ENCODE results near the gene ST6GALNAC6. TPM values are rescaled to one million over a fixed set of nuclear protein-coding genes. Genes with fewer than 3 reads are reported as not detected.
A peak's percentile ranks its signal among the peaks of the same experiment; 100 is the strongest.

The ST6GALNAC6 gene
- total and polyA plus RNA-seq, 5 experiments from 2014 or later: 29.8 to 110 (median 42.8) TPM

DNA sequence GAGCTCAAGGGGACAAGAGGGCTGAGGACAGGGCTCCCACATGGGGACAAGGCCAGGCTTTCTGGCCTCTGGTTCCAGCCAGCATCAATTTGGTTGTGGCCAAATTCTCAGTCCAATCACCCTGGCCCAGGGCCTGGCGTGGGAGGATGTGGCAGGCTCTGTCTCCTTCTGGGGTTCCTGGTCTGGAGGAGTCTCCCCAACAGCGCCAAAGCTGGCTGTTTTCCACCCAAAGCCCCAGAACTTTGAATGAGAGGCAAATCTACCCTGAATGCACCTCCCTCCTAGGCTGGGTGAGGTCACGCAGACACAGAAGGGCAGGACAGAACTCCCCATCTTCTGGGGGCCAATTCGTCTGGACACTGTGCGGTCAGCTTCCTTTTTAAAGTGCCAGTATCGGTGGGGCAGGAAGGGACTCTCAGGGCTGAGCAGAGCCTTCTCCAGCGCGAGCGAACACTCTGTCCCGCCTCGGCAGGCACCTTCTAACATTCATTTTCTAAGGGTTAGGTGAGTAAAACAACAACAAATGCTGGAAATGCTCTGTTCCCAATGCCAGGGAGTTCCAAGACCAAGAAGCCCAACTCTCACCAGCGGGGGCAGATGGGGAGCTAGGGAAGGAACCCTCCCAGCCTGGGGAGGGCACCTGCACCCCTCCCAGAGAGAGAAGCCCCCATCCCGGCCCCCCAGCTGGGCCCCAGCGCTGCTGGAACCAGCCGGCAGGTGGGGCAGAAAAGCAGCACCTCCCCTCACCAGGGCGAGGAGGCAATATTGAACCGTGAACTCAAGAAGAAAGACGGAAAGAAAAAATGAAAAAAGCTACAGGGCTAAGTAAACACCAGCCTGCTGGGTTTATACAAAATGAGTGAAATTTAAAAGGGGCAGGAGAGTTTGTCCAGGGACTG lies 41.9 kb upstream of the ST6GALNAC6 start:
- Mint-ChIP-seq H3K4me3 (peak overlapping the region in 1 of 10 donors; percentile 15), H3K9me3 (peaks cover 0 to 5% (median 0%) of the 10 kb centered on the region in 9 donors), H3K36me3 (peaks cover 0 to 65% (median 8%) of the 10 kb centered on the region in 3 donors), H3K27ac (peak overlapping the region in 9 of 10 donors; percentile 40 to 95 (median 78)), H3K4me1 (peaks cover 24 to 63% (median 53%) of the 10 kb centered on the region in 4 donors), H3K27me3 (peaks cover 0 to 3% (median 0%) of the 10 kb centered on the region in 5 donors)
- no peak for ATAC-seq
- POLR2A ChIA-PET: interaction anchor here (0.6 to 67.4 kb wide), 7 partner anchors 8 to 164 kb away, joined by 3 to 2190 read pairs (median 8); partner anchors contain the start of genes EEIG1, NAIF1 and PIP5KL1
- no peak for DNase-seq

DNA sequence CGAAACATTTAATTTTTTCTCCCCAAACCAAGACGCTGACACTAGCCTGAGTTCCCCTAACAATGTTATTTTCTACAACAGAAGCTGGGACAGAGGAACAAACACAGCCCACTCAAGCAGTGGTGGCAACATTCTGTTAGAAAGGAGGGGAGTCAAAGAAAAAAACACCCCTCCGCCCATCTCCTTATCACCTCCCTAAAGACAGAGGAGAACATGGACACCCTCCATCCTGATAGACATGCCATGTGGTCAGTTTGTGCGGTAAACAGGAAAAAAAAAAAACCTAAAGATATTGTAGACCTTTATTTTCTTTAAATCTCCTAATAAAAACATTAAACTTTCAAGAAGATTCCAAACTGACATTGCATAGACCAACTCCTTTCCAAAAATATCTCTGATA lies 41.2 kb upstream of the ST6GALNAC6 start:
- POLR2A ChIA-PET: interaction anchor here (0.6 to 67.4 kb wide), 5 partner anchors 11 to 126 kb away, joined by 3 to 2190 read pairs (median 8); partner anchors contain the start of genes EEIG1, NAIF1 and PIP5KL1
- H3K4me3 Mint-ChIP-seq: peak overlapping the region in 1 of 10 donors; percentile 10

DNA sequence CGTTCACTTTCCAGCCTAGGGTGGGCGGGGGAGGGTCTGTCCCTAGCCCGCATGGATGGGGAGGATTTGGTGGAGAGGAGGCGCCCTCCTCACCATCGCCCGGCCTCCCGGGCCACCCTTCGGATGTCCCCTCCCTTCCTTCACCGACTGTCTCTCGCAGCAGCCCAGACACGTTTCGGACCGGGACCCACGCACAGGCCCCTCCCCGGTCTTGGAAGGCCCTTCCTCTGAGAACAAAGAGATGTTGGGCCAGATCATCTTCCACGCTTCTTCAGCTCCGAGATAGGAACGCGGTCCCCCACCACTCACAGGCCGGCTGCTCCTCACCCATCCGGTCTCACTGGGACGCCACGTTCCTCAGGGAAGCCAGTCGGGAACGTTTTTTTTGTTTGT lies 38.9 kb upstream of the ST6GALNAC6 start:
- ATAC-seq (no peak), DNase-seq (no peak)
- POLR2A ChIA-PET: interaction anchor here (0.6 to 67.4 kb wide), 5 partner anchors 9 to 137 kb away, joined by 3 to 2190 read pairs (median 17); partner anchors contain the start of genes EEIG1, PIP5KL1 and ST6GALNAC4
- Mint-ChIP-seq H3K9me3 (peaks cover 0 to 5% (median 0%) of the 10 kb centered on the region in 9 donors), H3K36me3 (peaks cover 0 to 37% (median 2%) of the 10 kb centered on the region in 3 donors), H3K4me3 (peak overlapping the region in 9 of 10 donors; percentile 31 to 84 (median 63)), H3K4me1 (peaks cover 31 to 61% (median 57%) of the 10 kb centered on the region in 4 donors), H3K27me3 (peaks cover 0 to 3% (median 0%) of the 10 kb centered on the region in 5 donors), H3K27ac (peak overlapping the region in 9 of 10 donors; percentile 75 to 97 (median 87))

More for the DNA sequence above, 41.2 kb upstream of the ST6GALNAC6 start:
- Mint-ChIP-seq H3K27me3 (peaks cover 0 to 3% (median 0%) of the 10 kb centered on the region in 5 donors), H3K9me3 (peaks cover 0 to 5% (median 0%) of the 10 kb centered on the region in 9 donors), H3K36me3 (peaks cover 0 to 58% (median 8%) of the 10 kb centered on the region in 3 donors), H3K4me1 (peaks cover 30 to 64% (median 58%) of the 10 kb centered on the region in 4 donors), H3K27ac (peak overlapping the region in 9 of 10 donors; percentile 36 to 84 (median 61))
- ATAC-seq (no peak), DNase-seq (no peak)

DNA sequence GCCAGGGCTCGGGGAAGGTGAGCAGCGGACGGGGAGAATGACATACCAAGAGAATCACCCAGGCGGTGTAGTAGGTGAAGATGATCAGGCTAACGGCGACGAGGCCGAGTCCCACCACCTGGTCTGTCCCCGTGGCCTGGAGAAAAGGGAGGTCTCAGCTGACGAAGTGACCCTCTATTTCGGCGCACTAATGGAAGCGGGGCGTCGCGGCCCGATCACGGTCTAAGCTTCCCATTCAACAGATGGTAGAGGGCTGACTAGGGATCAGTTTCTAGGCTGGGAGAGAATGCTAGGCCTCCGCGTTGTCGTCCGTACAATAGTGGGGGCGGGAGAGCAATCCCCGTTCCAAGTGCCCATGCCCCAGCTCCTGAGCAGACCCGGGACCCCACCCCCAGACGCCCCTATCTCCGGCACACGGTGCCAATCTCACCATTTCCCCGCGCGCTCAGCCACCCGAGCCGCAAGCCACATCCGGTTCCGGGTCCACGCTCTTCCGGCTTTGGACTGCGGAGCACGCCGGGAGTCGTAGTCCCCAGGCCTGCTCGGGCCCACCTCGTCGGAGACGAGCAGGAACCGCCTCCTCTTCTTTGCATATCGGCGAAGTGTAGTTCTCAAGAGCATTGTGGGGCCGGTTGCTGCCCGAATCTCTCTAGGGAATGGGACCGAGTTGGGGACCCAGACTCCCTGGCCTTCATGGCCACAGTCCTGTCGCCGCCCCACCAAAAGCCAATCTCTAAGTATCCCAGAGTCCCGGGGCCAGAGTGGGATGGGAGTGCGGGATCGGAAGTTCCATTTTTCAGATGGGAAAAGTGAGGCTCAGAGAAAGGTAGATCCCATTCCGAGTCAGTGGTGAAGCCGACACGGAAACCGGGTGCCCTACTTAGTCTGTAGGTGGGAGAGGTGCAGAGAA lies 38.2 kb upstream of the ST6GALNAC6 start, which contains the start of gene DPM2:
DPM2 (minus strand) TSS at position 467 of the 910 bp plus-strand sequence; CDS start at position 433, 34 bp downstream.
- H3K27ac Mint-ChIP-seq: peak within 1 kb of the TSS; percentile 75 to 97 (median 94)
- ATAC-seq (peak; percentile 85 to 93), DNase-seq (peak; percentile 80 to 92 (median 86))
- H3K4me3 Mint-ChIP-seq: peak within 1 kb of the TSS; percentile 84 to 97 (median 93)
- H3K36me3 Mint-ChIP-seq: peaks cover 0 to 31% (median 0%) of the 10 kb centered on the region in 3 donors
- peaks cover 0 to 5% (median 0%) of the 10 kb centered on the region in 9 donors for H3K9me3 Mint-ChIP-seq
- peaks cover 0 to 3% (median 0%) of the 10 kb centered on the region in 5 donors for H3K27me3 Mint-ChIP-seq
- POLR2A ChIA-PET: interaction anchor here (0.7 to 67.4 kb wide), 12 partner anchors 8 to 353 kb away, joined by 3 to 2190 read pairs (median 4); partner anchors contain the start of genes EEIG1, PIP5KL1 and ST6GALNAC4
- peaks cover 28 to 60% (median 55%) of the 10 kb centered on the region in 4 donors for H3K4me1 Mint-ChIP-seq

DNA sequence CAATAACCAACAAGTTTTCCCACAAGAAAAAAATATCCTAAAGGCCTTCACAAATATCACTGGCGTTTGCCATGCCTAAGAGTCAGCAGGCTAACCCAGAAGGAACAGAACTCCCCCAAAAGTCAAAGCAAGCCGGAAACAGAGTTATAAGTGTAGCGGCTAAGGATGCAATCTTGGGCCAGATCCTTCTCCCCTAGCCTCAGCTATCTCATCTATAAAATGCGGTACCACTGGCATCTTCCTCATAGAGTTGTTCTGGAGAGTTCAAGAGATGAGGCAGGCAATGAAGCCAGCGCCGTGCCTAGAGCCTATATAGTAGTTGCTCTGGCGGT lies 37.6 kb upstream of the ST6GALNAC6 start:
- DNase-seq (no peak), ATAC-seq (no peak)
- Mint-ChIP-seq H3K4me3 (peak overlapping the region; percentile 84 to 97 (median 93)), H3K9me3 (peaks cover 0 to 5% (median 0%) of the 10 kb centered on the region in 9 donors), H3K4me1 (peaks cover 27 to 56% (median 50%) of the 10 kb centered on the region in 4 donors), H3K36me3 (peaks cover 0 to 24% (median 0%) of the 10 kb centered on the region in 3 donors), H3K27ac (peak overlapping the region; percentile 75 to 97 (median 94)), H3K27me3 (peaks cover 0 to 3% (median 0%) of the 10 kb centered on the region in 5 donors)
- POLR2A ChIA-PET: interaction anchor here (0.7 to 67.4 kb wide), 12 partner anchors 8 to 353 kb away, joined by 3 to 2190 read pairs (median 4); partner anchors contain the start of genes EEIG1, PIP5KL1 and ST6GALNAC4

DNA sequence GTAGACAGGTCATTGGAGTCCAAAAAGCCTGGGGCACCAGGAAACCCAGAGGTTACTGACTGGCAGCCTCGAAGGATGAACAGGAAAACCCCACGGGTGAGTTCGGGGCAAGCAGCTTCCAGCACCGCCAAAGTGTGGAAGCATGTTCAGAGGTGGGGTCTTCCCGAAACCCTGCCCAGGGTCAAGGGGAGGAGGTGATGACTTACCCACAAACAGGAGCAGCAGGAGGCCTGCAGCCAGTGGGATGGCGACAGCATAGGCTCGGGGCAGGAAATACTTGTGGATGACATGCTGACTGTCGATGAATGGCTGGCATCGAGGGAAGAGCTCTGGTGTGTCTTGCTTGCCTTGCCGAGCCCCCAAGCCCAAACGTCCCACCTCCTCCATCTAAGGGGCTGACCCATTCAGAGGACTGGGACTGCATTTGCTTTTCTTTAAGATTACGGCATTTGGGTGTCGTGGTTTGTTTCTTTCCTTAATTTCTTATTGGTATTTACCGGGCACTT lies 37.0 kb upstream of the ST6GALNAC6 start:
- Mint-ChIP-seq H3K4me1 (peaks cover 29 to 59% (median 49%) of the 10 kb centered on the region in 4 donors), H3K36me3 (peaks cover 0 to 19% (median 0%) of the 10 kb centered on the region in 3 donors), H3K27ac (peak overlapping the region in 9 of 10 donors; percentile 71 to 97 (median 94)), H3K4me3 (peak overlapping the region; percentile 84 to 97 (median 93)), H3K9me3 (peaks cover 0 to 7% (median 0%) of the 10 kb centered on the region in 9 donors), H3K27me3 (peaks cover 0 to 3% (median 0%) of the 10 kb centered on the region in 5 donors)
- ATAC-seq (no peak), DNase-seq (peak in 1 of 10 donors; percentile 60)
- POLR2A ChIA-PET: interaction anchor here (1.0 to 67.4 kb wide), 7 partner anchors 9 to 147 kb away, joined by 3 to 2190 read pairs (median 4); partner anchors contain the start of genes EEIG1 and ST6GALNAC4

DNA sequence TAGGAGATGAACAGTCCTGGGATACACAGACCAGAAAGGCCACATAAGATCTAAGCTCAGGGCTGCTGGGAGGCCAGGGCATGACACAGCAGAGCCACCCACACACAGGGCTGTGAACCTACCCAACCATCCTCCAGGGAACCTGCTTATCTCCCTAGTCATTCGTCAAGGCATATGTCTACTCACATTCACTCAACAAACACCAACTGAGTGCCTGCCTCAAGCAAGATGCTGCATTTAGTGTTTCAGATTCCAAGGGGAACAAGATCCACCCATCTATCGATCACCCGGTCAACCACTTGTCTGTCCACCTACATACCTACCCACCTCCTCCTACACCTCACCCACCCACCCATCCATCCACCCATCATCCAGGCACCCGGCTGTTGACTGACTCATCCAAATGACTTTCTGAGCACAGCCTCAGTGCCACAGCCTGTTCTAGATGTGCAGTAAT lies 36.4 kb upstream of the ST6GALNAC6 start:
- no peak for DNase-seq
- Mint-ChIP-seq H3K27me3 (peaks cover 0 to 3% (median 0%) of the 10 kb centered on the region in 5 donors), H3K36me3 (peaks cover 0 to 14% (median 0%) of the 10 kb centered on the region in 3 donors), H3K4me3 (peak overlapping the region; percentile 84 to 97 (median 93)), H3K9me3 (peaks cover 0 to 7% (median 0%) of the 10 kb centered on the region in 9 donors), H3K27ac (peak overlapping the region in 9 of 10 donors; percentile 8 to 97 (median 79)), H3K4me1 (peaks cover 34 to 65% (median 55%) of the 10 kb centered on the region in 4 donors)
- POLR2A ChIA-PET: interaction anchor here (0.6 to 67.4 kb wide), 3 partner anchors 44 to 116 kb away, joined by 3 to 2190 read pairs (median 737); partner anchors contain the start of gene EEIG1
- ATAC-seq: no peak

DNA sequence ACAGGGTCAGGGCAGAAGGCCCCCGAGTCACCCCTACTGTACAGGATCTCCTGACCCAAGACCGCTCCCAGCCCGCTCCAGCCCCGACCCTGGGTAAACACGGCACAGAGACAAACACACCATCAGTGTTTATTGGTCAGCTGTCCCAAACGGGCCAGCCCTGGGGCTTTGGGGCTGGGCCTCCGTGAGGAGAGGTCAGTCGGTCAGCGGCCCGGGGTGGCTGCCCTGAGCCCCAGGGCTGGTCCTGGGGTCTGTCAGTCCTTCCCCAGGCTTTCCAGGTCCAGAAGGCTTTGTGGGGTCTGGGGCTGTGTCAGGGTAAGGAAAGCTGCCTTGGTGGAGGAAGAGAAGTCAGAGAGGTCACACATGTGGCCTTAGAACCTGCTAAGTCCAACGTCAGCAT lies 35.6 kb upstream of the ST6GALNAC6 start:
- H3K9me3 Mint-ChIP-seq: peaks cover 0 to 7% (median 0%) of the 10 kb centered on the region in 9 donors
- peaks cover 0 to 6% (median 0%) of the 10 kb centered on the region in 3 donors for H3K36me3 Mint-ChIP-seq
- DNase-seq (no peak), ATAC-seq (no peak)
- peak overlapping the region in 4 of 10 donors; percentile 26 to 43 (median 38) for H3K4me3 Mint-ChIP-seq
- H3K27ac Mint-ChIP-seq: peak overlapping the region in 3 of 10 donors; percentile 24 to 75 (median 68)
- peaks cover 34 to 62% (median 58%) of the 10 kb centered on the region in 4 donors for H3K4me1 Mint-ChIP-seq
- peaks cover 0 to 3% (median 0%) of the 10 kb centered on the region in 5 donors for H3K27me3 Mint-ChIP-seq
- POLR2A ChIA-PET: interaction anchor here (3.3 to 67.4 kb wide), 3 partner anchors 8 to 94 kb away, joined by 13 to 2190 read pairs (median 737); partner anchors contain the start of gene EEIG1

DNA sequence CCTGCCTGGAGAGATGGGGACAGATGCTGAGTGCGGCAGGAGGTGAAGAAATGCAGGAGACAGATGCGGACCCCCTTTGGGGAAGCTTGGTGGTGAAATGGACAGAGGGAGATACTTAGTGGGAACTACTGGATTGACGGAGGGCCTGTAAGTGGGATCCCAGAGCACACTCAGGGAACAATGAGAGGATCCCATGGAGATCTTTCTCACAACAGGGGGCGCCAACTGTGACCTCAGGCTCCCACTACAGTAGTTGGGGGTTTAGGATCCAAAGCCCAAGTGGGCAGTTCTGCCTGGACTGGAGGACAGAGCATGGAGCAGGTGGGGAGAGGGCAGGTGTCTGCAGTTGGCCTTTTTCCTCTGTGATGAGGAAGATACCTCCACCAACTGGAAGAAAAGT lies 34.8 kb upstream of the ST6GALNAC6 start:
- DNase-seq (no peak), ATAC-seq (no peak)
- POLR2A ChIA-PET: interaction anchor here (3.3 to 67.4 kb wide), 3 partner anchors 9 to 94 kb away, joined by 13 to 2190 read pairs (median 737); partner anchors contain the start of gene EEIG1
- Mint-ChIP-seq H3K27ac (peak overlapping the region in 5 of 10 donors; percentile 32 to 77 (median 41)), H3K4me1 (peaks cover 36 to 69% (median 62%) of the 10 kb centered on the region in 4 donors), H3K4me3 (peak overlapping the region in 7 of 10 donors; percentile 19 to 58 (median 28)), H3K27me3 (peaks cover 0 to 3% (median 0%) of the 10 kb centered on the region in 5 donors), H3K9me3 (peaks cover 0 to 7% (median 0%) of the 10 kb centered on the region in 9 donors), H3K36me3 (peaks cover 0 to 2% (median 0%) of the 10 kb centered on the region in 3 donors)

DNA sequence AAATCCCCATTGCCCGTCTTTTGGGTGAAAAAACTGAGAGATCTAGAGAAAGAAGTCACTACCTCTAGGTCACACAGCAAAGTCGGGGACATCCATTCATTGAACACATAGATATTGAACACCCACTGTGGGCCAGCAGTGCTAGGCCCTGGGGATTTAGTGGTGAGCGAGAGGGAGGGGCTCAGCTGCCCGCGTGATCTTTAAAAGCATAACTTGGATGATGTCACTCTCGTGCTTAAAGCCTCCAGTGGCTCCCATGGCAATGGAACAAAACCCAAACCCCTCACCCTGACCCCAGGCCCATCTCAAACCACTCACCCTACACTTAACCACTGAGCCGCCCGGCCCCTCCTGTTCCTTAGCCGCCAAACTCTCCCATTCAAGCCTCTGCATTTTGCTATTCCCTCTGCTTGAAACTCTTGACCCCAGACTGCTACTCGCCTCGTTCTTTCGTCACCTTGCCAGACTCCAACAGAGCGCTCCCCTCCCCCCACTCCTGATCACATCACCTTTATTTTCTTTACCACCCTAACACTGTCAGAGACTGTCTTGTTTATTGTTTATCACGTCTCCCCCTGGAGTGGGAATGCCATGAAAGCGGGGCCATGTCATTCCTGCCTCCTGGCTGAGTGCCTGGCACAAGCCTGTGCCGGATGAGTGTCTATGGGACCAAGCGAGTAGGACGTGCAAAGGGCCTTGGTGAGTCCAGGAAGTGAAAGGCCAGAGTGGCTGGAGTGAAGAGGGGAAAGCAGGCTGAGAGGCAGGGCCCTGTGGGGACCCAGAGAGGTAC lies 31.9 kb upstream of the ST6GALNAC6 start:
- ATAC-seq: peak; percentile 4 to 6
- POLR2A ChIA-PET: interaction anchor here (0.5 to 3.3 kb wide), 11 partner anchors 7 to 574 kb away, joined by 3 to 13 read pairs (median 3); partner anchors contain the start of genes ENG, NAIF1 and ST6GALNAC4
- Mint-ChIP-seq H3K4me3 (peak overlapping the region; percentile 70 to 85 (median 80)), H3K27me3 (no peaks in the 10 kb centered on the region), H3K36me3 (no peaks in the 10 kb centered on the region), H3K9me3 (peaks cover 0 to 2% (median 0%) of the 10 kb centered on the region in 9 donors), H3K4me1 (peaks cover 22 to 54% (median 50%) of the 10 kb centered on the region in 4 donors), H3K27ac (peak overlapping the region; percentile 31 to 92 (median 78))
- DNase-seq: no peak
